Keratinocyte (primary cell): ENCODE results near the gene RPL39. TPM values are rescaled to one million over a fixed set of nuclear protein-coding genes. Genes with fewer than 3 reads are reported as not detected.
A peak's percentile ranks its signal among the peaks of the same experiment; 100 is the strongest.

Source experiments
- DNase-seq: peaks from one replicate; pipeline ENCODE4 v3.0.0-alpha.2; 2011; ENCODE audit warnings: low read depth, missing footprints, low spot score
- FAIRE-seq: peaks from 2 replicates; lab custom pipeline; 2011; peaks lifted over from hg19 to GRCh38; lab: Jason Lieb, UNC
- H2AFZ ChIP-seq: 2 replicates; pipeline ENCODE4 v1.6.0; 2012; ENCODE audit warnings: low read length, control low read depth, inconsistent platforms; ENCODE audit not compliant: control insufficient read depth
- H3K27ac ChIP-seq: 2 replicates; pipeline ENCODE4 v1.5.1; 2011; ENCODE audit warnings: low read length; ENCODE audit not compliant: control insufficient read depth, insufficient read depth
- H3K27me3 ChIP-seq: 3 replicates; pipeline ENCODE4 v1.6.0; 2011; ENCODE audit warnings: low read length; ENCODE audit not compliant: control insufficient read depth, insufficient read depth; ENCODE audit errors: extremely low read depth
- H3K36me3 ChIP-seq, 2 experiments: 2 replicates in 1 of 2; 3 replicates in 1 of 2; pipeline ENCODE4 v1.5.1; 2011; ENCODE audit warnings: low read length in 2 of 2, mild to moderate bottlenecking in 1 of 2; ENCODE audit not compliant: control insufficient read depth in 2 of 2, insufficient read depth in 2 of 2; ENCODE audit errors: extremely low read depth in 1 of 2
- H3K4me1 ChIP-seq: 3 replicates; pipeline ENCODE4 v1.5.1; 2011; ENCODE audit warnings: low read length; ENCODE audit not compliant: control insufficient read depth, insufficient read depth; ENCODE audit errors: extremely low read depth
- H3K4me2 ChIP-seq: 3 replicates; pipeline ENCODE4 v1.6.0; 2011; ENCODE audit warnings: low read depth, low read length; ENCODE audit not compliant: control insufficient read depth, insufficient read depth; ENCODE audit errors: extremely low read depth
- H3K4me3 ChIP-seq, 3 experiments: fragments of 200-600 bp in 1 of 3; sonication (generic) in 1 of 3; 2 replicates in 2 of 3; 3 replicates in 1 of 3; pipeline ENCODE4 v1.5.1; 2011 to 2016; ENCODE audit warnings: low read length in 3 of 3, mild to moderate bottlenecking in 3 of 3, control low read depth in 2 of 3, inconsistent platforms in 1 of 3, low read depth in 1 of 3, mixed read lengths in 1 of 3, mixed run types in 1 of 3, moderate library complexity in 1 of 3; ENCODE audit not compliant: control insufficient read depth in 2 of 3, insufficient read depth in 2 of 3; ENCODE audit errors: extremely low read depth in 1 of 3
- H3K79me2 ChIP-seq: 2 replicates; pipeline ENCODE4 v1.6.0; 2012; ENCODE audit warnings: low read length; ENCODE audit not compliant: control insufficient read depth, insufficient read depth
- H3K9ac ChIP-seq: 3 replicates; pipeline ENCODE4 v1.6.0; 2011; ENCODE audit warnings: low read length; ENCODE audit not compliant: control insufficient read depth, insufficient read depth; ENCODE audit errors: extremely low read depth
- H3K9me1 ChIP-seq: 3 replicates; pipeline ENCODE4 v1.6.0; 2011; ENCODE audit warnings: low read length; ENCODE audit not compliant: control insufficient read depth, insufficient read depth; ENCODE audit errors: extremely low read depth
- H3K9me3 ChIP-seq: 2 replicates; pipeline ENCODE4 v1.5.1; 2012; ENCODE audit warnings: low read depth, low read length; ENCODE audit not compliant: control insufficient read depth
- H4K20me1 ChIP-seq: 3 replicates; pipeline ENCODE4 v1.6.0; 2011; ENCODE audit warnings: low read length; ENCODE audit not compliant: control insufficient read depth, insufficient read depth; ENCODE audit errors: extremely low read depth
- CTCF ChIP-seq, 3 experiments: IDR thresholded peaks in 1 of 3; conservative IDR thresholded peaks in 1 of 3; optimal IDR thresholded peaks in 1 of 3; 2 replicates in 2 of 3; 3 replicates in 1 of 3; pipeline versions ENCODE3 to v1.5.1; 2011; ENCODE audit warnings: low read length in 3 of 3, mild to moderate bottlenecking in 3 of 3, moderate library complexity in 2 of 3, control low read depth in 1 of 3, inconsistent platforms in 1 of 3; ENCODE audit not compliant: insufficient read depth in 2 of 3; ENCODE audit errors: extremely low read depth in 1 of 3
- EZH2 ChIP-seq: IDR thresholded peaks from one replicate; pipeline ENCODE4 v1.6.1; 2012; ENCODE audit warnings: inconsistent platforms, mild to moderate bottlenecking, low read length, moderate library complexity
- dilution Hi-C: fragments of 300-500 bp; cut with MboI; formaldehyde crosslinking; loops from one replicate; pipeline ENCODE4 v1.7.0; 2020; ENCODE audit warnings: low sequenced_read_pairs; ENCODE audit not compliant: extremely low pct_ligation_motif_present
- polyA plus RNA-seq, 5 experiments: library from polyadenylated mRNA; depleted of rRNA in 3 of 5; stranded (reverse) in 3 of 5; stranded (forward) in 1 of 5; unstranded in 1 of 5; fragments of >200 nt; gene quantifications; 1 replicate in 1 of 5; 2 replicates in 3 of 5; 3 replicates in 1 of 5; pipeline versions ENCODE4 v1.2.1 to v1.2.3, GENCODE V29; 2011 to 2012; ENCODE audit warnings: missing spikeins in 2 of 5, low read depth in 1 of 5, low replicate concordance in 1 of 5

The RPL39 gene
- polyA plus RNA-seq, 1 donor (not counting 4 experiments of a cell fraction or from before 2014, with no cell fraction given) = 2,842 TPM

GRCh38 chrX:119759248-119759766, 32.1 kb downstream of the RPL39 start:
- Histone ChIP-seq H3K27ac (no peak overlapping the region), H3K9ac (no peak overlapping the region), H3K4me2 (peak overlapping the region; percentile 56), H3K27me3 (peaks cover 4% of the 10 kb centered on the region), H3K9me3 (no peaks in the 10 kb centered on the region), H3K9me1 (no peaks in the 10 kb centered on the region), H2AFZ (no peak overlapping the region), H4K20me1 (no peaks in the 10 kb centered on the region), H3K4me1 (no peaks in the 10 kb centered on the region), H3K36me3 (no peaks in the 10 kb centered on the region), H3K4me3 (no peak overlapping the region), H3K79me2 (no peaks in the 10 kb centered on the region)
- FAIRE-seq (no peak), DNase-seq (no peak)
- dilution Hi-C loops = loop anchor here (10.0 kb wide), 1 partner anchor 55 kb away; no protein-coding TSS in a partner anchor
- TF ChIP-seq CTCF (optimal IDR thresholded peaks at IDR 0.05 in 1 of 3, IDR thresholded peaks at IDR 0.05 in 1 of 3, conservative IDR thresholded peaks at IDR 0.05 in 1 of 3; ENCODE audit: extremely low read depth in 1 of 3, insufficient read depth in 2 of 3, low read length in 3 of 3) (no peak), EZH2 (no peak)

- dilution Hi-C loops = loop anchor here (10.0 kb wide), 1 partner anchor 56 kb away; no protein-coding TSS in a partner anchor
Measured at GRCh38 chrX:119758731-119759247, 32.6 kb downstream of the RPL39 start.

More at GRCh38 chrX:119758731-119759247, 32.6 kb downstream of the RPL39 start:
- H3K79me2 ChIP-seq = no peaks in the 10 kb centered on the region
- peaks cover 4% of the 10 kb centered on the region for H3K27me3 ChIP-seq
- peak overlapping the region; percentile 42 to 65 (median 52) for H3K4me3 ChIP-seq
- no peaks in the 10 kb centered on the region for H3K36me3 ChIP-seq
- H4K20me1 ChIP-seq = no peaks in the 10 kb centered on the region
- DNase-seq (no peak), FAIRE-seq (no peak)
- H3K27ac ChIP-seq = no peak overlapping the region
- peak overlapping the region; percentile 66 for H2AFZ ChIP-seq
- H3K4me2 ChIP-seq = peak overlapping the region; percentile 56
- no peaks in the 10 kb centered on the region for H3K4me1 ChIP-seq
- no peak for TF ChIP-seq CTCF (optimal IDR thresholded peaks at IDR 0.05 in 1 of 3, IDR thresholded peaks at IDR 0.05 in 1 of 3, conservative IDR thresholded peaks at IDR 0.05 in 1 of 3; ENCODE audit: extremely low read depth in 1 of 3, insufficient read depth in 2 of 3, low read length in 3 of 3)
- no peak for TF ChIP-seq EZH2
- no peak overlapping the region for H3K9ac ChIP-seq
- H3K9me1 ChIP-seq = no peaks in the 10 kb centered on the region
- no peaks in the 10 kb centered on the region for H3K9me3 ChIP-seq
